C1 segment of cervical spinal cord (tissue), 14 donors: Measurements from ENCODE around the gene PPP2R3A.
"Not testable (repeated sequence)": the region's sequence is repeated elsewhere in the genome, so short reads cannot be mapped to it uniquely, and the experiment has no call there.

Experiments used
- DNase-seq, 14 donors: peaks; one replicate each; lab custom pipeline; 2025; lab: John Stamatoyannopoulos, UW

PPP2R3A gene, protein sequence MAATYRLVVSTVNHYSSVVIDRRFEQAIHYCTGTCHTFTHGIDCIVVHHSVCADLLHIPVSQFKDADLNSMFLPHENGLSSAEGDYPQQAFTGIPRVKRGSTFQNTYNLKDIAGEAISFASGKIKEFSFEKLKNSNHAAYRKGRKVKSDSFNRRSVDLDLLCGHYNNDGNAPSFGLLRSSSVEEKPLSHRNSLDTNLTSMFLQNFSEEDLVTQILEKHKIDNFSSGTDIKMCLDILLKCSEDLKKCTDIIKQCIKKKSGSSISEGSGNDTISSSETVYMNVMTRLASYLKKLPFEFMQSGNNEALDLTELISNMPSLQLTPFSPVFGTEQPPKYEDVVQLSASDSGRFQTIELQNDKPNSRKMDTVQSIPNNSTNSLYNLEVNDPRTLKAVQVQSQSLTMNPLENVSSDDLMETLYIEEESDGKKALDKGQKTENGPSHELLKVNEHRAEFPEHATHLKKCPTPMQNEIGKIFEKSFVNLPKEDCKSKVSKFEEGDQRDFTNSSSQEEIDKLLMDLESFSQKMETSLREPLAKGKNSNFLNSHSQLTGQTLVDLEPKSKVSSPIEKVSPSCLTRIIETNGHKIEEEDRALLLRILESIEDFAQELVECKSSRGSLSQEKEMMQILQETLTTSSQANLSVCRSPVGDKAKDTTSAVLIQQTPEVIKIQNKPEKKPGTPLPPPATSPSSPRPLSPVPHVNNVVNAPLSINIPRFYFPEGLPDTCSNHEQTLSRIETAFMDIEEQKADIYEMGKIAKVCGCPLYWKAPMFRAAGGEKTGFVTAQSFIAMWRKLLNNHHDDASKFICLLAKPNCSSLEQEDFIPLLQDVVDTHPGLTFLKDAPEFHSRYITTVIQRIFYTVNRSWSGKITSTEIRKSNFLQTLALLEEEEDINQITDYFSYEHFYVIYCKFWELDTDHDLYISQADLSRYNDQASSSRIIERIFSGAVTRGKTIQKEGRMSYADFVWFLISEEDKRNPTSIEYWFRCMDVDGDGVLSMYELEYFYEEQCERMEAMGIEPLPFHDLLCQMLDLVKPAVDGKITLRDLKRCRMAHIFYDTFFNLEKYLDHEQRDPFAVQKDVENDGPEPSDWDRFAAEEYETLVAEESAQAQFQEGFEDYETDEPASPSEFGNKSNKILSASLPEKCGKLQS (N-terminal part only)

DNA sequence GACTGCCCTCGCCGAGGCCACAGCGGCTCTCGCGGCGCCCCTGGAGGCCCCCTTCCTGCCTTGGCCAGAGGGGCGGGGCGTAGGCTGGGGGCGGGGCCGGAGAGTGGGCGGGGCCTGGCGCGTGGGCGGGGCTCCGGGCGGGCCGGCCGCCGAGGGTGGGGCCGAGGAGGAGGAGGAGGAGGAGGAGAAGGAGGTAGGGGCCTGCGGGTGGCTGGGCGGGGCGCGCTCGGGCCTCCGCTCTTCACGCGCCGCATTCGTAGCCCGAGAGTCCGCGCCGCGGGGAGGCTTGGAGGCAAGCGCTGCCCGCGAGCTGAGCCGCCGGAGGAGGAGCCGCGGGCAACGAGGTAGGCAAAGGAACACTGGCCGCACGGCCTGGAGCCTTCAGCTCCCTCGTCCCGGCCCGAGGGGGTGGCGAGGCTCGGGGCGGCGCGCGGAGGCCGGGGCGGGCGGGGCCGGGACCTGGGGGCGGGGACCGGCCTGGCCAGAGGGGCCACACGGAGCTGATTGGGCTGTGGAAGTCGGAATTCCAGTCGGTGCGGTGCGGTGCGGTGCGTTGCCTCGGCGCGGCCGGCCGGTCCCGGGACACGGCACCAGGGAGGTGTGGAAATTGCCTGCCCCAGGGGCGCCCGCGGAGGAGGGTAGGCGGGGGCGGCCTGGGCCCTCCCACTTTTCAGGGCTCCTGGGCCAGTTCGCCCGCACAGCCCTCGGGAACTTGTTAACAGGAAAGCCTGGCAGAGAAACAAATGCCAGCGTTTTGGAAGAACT, at the start of gene PPP2R3A:
PPP2R3A (plus strand) TSS at position 223 of the 765 bp plus-strand sequence. CDS start 35,771 bp downstream, outside the sequence.
- DNase-seq = peak; percentile 33 to 94 (median 83)

- no peak for DNase-seq
Measured at GRCh38 chr3:135916310-135916709, 49.2 kb upstream of the PPP2R3A start.

DNA sequence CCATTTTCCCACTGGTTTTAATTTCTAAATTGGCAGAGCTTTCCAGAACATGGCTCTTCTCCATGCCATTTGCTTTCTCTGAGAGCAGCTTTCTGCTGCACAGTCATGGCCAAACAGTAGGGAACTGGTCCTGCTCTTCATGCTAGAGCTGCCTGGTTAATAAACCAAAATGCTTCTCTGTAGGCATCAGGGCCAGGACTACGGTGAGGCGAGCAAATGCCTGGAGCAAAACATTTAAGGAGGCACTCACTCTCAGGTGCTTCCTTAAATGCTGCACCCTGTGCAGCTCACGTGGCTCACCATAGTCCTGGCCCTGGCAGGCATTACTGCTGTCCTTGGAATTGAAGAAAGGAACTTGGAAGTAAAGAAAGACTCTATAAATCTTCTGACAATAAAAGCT, 48.5 kb upstream of the PPP2R3A start:
- peak in 1 of 14 donors; percentile 91 for DNase-seq

- no peak for DNase-seq
Measured at GRCh38 chr3:135917927-135918597, 47.5 kb upstream of the PPP2R3A start.

DNA sequence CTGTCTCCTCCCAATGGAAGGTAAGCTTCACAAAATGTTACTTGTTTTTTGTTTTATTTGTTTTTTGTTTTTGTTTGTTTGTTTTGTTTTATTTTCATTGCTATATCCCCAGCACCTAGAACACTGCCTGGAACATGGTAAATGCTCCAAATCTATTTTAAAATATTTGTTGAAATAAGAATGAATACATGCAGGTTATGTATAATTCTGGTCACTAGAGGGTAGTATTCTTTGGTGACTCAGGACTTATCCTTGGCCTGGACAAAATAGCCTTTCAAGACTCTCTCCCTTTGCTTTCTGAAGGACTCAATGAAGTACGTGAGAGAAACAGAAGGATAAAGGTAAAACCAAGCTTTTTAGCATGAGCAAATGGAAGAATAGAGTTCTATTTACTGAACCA, 46.9 kb upstream of the PPP2R3A start:
- DNase-seq = no peak

GRCh38 chr3:135920275-135920674, 45.3 kb upstream of the PPP2R3A start:
- no peak for DNase-seq

DNA sequence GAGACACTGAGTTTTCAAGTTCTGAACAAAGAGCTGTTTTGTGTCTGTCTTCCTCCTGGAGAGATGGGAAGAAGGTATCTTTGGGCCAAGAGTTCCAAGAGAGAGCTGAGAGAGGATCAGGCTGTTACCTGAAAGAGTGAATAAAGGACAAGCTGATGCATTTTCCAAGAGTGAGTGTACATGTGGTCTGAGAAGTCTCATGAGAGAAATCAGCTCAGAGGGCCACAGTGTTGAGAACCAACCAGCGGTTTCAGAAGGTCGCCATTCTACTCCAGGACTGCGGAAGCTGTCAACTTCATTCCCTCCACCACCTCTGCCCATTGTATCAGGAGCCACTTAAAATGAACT, 42.7 kb upstream of the PPP2R3A start:
- DNase-seq = no peak

DNA sequence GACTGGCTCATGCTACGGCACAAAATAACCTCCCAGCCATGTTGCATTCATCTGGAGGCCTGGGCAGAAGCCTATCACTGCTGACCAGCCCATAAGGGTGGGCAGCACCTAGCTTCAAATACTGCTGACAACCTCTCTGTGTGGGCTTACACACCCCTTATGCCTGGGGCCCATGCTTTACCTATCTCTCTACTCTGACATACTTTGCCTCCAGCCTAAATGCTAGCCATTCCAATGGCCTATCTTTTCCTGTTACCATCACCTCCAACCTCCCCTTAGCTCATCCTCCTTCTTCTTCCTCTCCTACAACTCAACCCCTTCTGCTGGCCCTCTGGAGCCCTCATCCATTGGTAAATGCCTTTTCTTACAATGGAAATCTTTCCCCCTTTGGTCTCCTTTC, 41.0 kb upstream of the PPP2R3A start:
- no peak for DNase-seq

DNA sequence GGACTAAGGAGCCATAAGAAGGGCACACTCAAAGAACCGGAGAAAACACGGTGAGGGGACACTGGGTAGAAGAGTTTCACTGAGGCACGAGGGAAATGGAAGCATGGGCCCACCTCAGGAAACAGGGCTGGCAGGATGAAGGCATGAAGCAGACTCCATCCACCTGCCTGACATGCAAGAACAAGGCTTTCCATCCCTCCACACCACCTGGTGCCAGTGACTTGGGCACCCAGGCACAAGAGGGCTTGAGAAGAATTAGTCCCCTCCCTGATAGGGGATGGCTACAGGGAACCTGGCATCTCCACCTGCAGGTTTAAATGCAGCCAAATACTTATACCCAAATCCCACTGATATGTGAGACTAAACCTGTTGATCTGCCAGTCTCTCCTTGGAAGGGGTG, 38.9 kb upstream of the PPP2R3A start:
- no peak for DNase-seq

- no peak for DNase-seq
Measured at GRCh38 chr3:135927155-135927554, 38.4 kb upstream of the PPP2R3A start.

DNA sequence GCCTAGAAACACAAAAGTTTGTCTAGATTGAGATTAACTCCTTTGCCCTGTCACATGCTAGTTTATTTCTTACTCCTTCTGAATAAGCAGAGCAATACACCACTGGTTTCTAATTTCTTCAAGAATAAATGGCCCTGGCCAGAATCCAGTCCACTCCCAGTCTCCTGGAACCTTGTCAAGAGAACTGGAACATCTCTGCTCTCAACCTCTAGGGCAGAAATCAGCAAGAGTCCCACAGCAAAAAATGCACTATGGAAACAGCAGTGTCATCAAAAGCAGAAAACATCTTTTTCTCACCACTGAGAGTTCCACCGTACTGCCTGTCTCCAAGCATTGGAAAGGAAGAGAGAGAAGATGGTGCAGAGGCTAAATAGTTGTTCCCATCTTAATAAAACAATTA, 35.9 kb upstream of the PPP2R3A start:
- DNase-seq = peak in 1 of 14 donors; percentile 5

GRCh38 chr3:135930255-135930654, 35.3 kb upstream of the PPP2R3A start:
- DNase-seq = no peak

GRCh38 chr3:135935171-135935570, 30.4 kb upstream of the PPP2R3A start:
- not testable (repeated sequence) for DNase-seq

DNA sequence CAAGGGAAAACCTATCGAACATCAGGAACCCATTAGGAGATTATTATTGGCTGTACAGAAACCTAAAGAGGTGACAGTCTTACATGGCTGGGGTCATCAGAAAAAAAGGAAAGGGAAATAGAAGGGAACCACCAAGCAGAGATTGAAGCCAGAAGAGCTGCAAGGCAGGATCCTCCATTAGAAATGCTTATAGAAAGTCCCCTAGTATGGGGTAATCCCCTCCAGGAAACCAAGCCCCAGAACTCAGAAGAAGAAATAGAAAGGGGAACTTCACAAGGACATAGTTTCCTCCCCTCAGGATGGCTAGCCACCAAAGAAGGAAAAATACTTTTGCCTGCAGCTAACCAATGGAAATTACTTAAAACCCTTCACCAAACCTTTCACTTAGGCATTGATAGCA, 27.8 kb upstream of the PPP2R3A start:
- not testable (repeated sequence) for DNase-seq

- no peak for DNase-seq
Measured at GRCh38 chr3:135944831-135945230, 20.7 kb upstream of the PPP2R3A start.

DNA sequence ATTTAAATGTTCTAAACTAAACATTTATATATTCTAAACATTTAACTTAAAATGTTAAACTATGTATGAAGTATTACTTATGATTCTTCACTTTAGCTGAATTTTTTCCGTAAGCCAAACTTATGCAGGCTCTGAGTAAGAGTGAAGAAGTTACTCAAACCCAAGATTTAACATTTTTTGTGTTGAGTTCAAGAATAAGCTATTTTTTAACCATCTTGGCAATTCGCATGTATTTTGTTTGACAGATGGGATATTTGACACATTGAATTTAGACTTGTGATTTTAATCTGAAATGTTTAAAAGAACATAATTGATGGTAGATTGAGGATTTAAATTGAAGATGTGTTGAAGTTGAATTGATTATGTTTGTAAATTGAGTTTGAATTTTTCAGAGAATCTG, 14.6 kb upstream of the PPP2R3A start:
- DNase-seq = no peak

DNA sequence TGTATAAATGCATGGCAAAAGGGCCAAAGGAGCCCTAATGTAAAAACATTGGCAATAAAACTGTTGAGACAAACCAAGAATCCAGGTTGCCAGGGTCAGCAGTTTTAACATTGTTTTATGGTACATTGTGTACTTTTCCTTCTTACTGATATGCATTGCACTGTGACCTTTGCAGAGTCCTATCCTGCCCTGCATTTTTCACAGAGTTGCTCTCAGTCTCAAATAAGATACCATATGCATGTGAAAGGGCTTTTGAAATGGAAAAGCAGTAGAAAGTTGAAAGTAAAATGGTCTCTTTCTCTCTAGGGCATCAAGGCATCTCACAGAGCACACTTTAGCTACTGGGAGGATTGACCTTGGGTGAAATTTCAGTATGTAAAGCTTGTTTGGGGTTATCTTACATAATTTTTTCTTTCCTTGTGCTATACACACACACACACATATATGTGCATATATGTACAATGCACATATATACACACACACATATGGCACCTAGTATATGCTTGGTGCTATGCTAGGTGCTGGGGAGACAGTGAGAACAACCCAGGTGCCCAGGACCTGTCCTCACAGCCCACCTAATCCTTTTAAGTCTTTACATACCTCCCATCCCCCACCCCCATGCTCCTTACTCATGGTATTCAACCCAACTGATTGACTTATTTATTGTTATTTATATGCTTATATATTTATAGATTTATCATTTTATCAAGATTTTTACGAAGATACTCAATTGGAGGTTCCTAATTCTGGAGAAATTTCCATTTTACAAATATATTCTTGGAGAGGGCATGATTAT, 1.2 kb upstream of the PPP2R3A start:
- DNase-seq = no peak

DNA sequence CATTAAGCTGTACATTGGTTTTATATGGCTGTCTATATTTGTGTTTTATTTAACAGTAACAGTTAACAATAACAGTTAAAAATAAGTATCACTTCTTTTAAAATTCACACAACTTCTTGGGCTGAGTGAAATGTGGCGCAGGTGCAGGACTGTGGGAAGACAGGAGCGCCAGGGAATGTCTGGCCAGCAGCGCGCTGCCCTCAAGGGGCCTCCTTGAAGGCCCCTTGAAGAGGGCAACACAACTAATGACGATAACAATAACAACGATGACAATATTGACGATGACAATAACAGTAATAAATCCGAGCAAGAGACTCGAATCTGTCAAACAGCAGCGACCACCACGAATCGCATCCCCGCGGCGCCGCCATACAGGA, 411 bp upstream of the PPP2R3A start:
- no peak for DNase-seq

DNA sequence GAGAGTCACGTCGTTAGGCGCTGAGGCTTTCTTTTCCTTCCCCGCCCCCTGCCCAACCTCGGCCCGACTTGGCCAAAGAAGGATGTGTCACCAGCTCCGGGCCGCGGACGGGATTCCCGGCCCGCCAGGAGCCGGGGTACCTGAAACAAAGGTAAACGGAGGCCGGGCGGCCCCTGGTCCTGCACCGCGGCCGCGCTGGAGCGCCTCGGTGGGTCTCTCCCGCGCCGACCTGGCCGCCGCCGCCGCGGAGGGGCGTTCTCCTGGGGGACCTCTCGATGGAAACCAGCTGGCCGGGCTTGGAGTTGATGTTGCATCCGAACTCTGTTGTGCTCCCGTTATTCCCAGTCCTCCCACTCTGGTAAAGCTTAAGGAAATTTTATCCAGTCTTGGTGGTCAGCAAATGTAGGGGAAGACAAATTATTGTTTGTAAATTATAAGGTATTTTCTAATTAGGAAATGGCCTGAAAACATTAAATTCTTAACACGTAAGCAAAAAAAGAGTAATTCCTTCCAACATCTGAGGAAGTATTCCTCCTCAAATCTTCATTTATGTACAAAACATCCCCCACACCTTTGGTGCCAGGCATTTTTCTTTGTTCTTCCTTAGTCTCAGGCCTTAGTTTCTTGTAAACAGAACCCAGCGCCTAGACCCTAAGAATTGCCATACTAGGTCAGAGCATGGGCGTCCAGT, 888 bp downstream of the PPP2R3A start:
- peak in 6 of 14 donors; percentile 3 to 66 (median 53) for DNase-seq

DNA sequence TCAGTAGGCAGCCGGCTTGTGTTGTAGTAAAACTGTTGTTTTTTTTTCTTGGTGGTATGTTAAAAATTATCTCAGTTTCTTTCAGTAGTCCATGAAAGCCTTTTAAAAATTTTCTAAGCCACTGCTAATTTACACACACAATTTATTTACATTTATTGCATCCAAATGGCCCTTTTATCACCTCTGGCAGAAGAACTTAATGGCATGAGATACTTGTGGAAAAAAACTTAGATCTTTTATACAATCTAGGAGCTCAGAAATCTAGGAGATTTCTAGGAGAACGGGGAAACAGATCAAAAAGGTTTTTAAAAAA, 1.4 kb downstream of the PPP2R3A start:
- no peak for DNase-seq
